Fibroblast of lung (primary cell): ENCODE results near the gene FEM1C. TPM values are rescaled to one million over a fixed set of nuclear protein-coding genes. Genes with fewer than 3 reads are reported as not detected.
A peak's percentile ranks its signal among the peaks of the same experiment; 100 is the strongest.

Experiments
- DNase-seq, 2 donors: peaks; one replicate each; pipeline versions ENCODE4 v3.0.0 to v3.0.0-alpha.2; 2010; ENCODE audit warnings: low read depth in 2 of 2
- H2AFZ ChIP-seq: 2 replicates; pipeline ENCODE4 v1.5.1; 2012; ENCODE audit warnings: low read length, control low read depth, inconsistent platforms
- H3K27ac ChIP-seq: 2 replicates; pipeline ENCODE4 v1.5.1; 2011; ENCODE audit warnings: low read length, control low read depth; ENCODE audit not compliant: insufficient read depth
- H3K27me3 ChIP-seq: 2 replicates; pipeline ENCODE4 v1.5.1; 2011; ENCODE audit warnings: mild to moderate bottlenecking, low read length; ENCODE audit not compliant: control insufficient read depth, insufficient read depth
- H3K36me3 ChIP-seq: 2 replicates; pipeline ENCODE4 v1.5.1; 2011; ENCODE audit warnings: low read length; ENCODE audit not compliant: control insufficient read depth, insufficient read depth
- H3K4me1 ChIP-seq: 2 replicates; pipeline ENCODE4 v1.5.1; 2011; ENCODE audit warnings: low read length; ENCODE audit not compliant: control insufficient read depth, insufficient read depth; ENCODE audit errors: extremely low read depth
- H3K4me2 ChIP-seq: 2 replicates; pipeline ENCODE4 v1.5.1; 2011; ENCODE audit warnings: low read length, control low read depth; ENCODE audit not compliant: insufficient read depth; ENCODE audit errors: extremely low read depth
- H3K4me3 ChIP-seq, 4 experiments: fragments of 200-600 bp in 1 of 4; sonication (generic) in 1 of 4; replicated peaks in 1 of 4; 2 replicates each; pipeline ENCODE4 v1.5.1; 2011 to 2016; ENCODE audit warnings: low read length in 4 of 4, low read depth in 3 of 4, mild to moderate bottlenecking in 3 of 4, control low read depth in 2 of 4, inconsistent platforms in 1 of 4, mixed read lengths in 1 of 4; ENCODE audit not compliant: insufficient read depth in 1 of 4; ENCODE audit errors: control extremely low read depth in 1 of 4
- H3K79me2 ChIP-seq: 2 replicates; pipeline ENCODE4 v1.5.1; 2012; ENCODE audit warnings: mild to moderate bottlenecking, low read length, inconsistent platforms; ENCODE audit not compliant: control insufficient read depth, insufficient read depth
- H3K9ac ChIP-seq: 2 replicates; pipeline ENCODE4 v1.5.1; 2011; ENCODE audit warnings: mild to moderate bottlenecking, low read length, control low read depth; ENCODE audit not compliant: insufficient read depth
- H3K9me3 ChIP-seq: 2 replicates; pipeline ENCODE4 v1.5.1; 2012; ENCODE audit warnings: low read depth, low read length; ENCODE audit not compliant: control insufficient read depth, insufficient read depth
- H4K20me1 ChIP-seq: 2 replicates; pipeline ENCODE4 v1.5.1; 2011; ENCODE audit warnings: low read length; ENCODE audit not compliant: control insufficient read depth, insufficient read depth; ENCODE audit errors: extremely low read depth
- EZH2 ChIP-seq: IDR thresholded peaks from 2 replicates; pipeline ENCODE4 v1.5.1; 2012; ENCODE audit warnings: low read length, control low read depth, mild to moderate bottlenecking; ENCODE audit errors: missing control alignments
- polyA plus RNA-seq, 2 donors: library from polyadenylated mRNA; depleted of rRNA in 1 of 2; stranded (reverse) in 1 of 2; unstranded in 1 of 2; fragments of >200 nt; gene quantifications; 2 replicates each; pipeline ENCODE4 v1.2.1, GENCODE V29; 2011 to 2012; ENCODE audit warnings: missing spikeins in 1 of 2
- total RNA-seq: library from RNA; depleted of rRNA; stranded (reverse); fragments of >200 nt; gene quantifications from 2 replicates; pipeline ENCODE4 v1.2.1, GENCODE V29; 2014
- TF ChIP-seq, protein P1 (sequence below), 2 donors: IDR thresholded peaks in 1 of 2; conservative IDR thresholded peaks in 1 of 2; 1 replicate in 1 of 2; 2 replicates in 1 of 2; pipeline ENCODE4 v1.5.1; 2011 to 2012; ENCODE audit warnings: low read length in 2 of 2, control low read depth in 1 of 2, inconsistent platforms in 1 of 2, low read depth in 1 of 2, mild to moderate bottlenecking in 1 of 2

Gene FEM1C
- total and polyA plus RNA-seq, 2 donors (not counting 1 experiment from before 2014, with no cell fraction given) = 26.4 to 53.2 TPM

DNA sequence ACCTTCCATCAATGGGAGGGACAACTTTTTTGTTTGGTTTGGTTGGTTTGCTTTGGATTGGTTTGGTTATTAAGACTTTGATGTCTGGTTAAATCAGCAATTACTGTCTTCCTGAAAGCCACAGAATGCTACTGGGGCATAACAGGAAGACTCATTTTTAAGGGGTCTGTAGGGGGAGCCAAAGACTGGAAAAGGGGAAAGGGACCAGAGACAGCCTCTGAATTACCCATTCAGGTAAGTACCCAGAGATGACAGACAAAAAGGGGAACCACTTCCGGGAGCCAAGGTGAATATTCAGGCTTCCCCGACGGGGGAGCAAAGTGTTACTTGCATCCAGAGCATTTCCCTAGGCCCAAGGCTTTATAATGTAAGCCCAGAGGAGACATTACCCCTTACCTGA, 4.6 kb upstream of the FEM1C start:
- Histone ChIP-seq H2AFZ (no peak overlapping the region), H4K20me1 (no peaks in the 10 kb centered on the region), H3K4me3 (no peak overlapping the region), H3K4me1 (no peaks in the 10 kb centered on the region), H3K9ac (no peak overlapping the region), H3K27ac (no peak overlapping the region), H3K4me2 (no peak overlapping the region), H3K79me2 (peaks cover 3% of the 10 kb centered on the region), H3K27me3 (no peaks in the 10 kb centered on the region), H3K36me3 (no peaks in the 10 kb centered on the region), H3K9me3 (no peaks in the 10 kb centered on the region)
- peak in 1 of 2 donors; percentile 44 for DNase-seq
- TF ChIP-seq EZH2 = no peak
- TF ChIP-seq, protein P1, sequence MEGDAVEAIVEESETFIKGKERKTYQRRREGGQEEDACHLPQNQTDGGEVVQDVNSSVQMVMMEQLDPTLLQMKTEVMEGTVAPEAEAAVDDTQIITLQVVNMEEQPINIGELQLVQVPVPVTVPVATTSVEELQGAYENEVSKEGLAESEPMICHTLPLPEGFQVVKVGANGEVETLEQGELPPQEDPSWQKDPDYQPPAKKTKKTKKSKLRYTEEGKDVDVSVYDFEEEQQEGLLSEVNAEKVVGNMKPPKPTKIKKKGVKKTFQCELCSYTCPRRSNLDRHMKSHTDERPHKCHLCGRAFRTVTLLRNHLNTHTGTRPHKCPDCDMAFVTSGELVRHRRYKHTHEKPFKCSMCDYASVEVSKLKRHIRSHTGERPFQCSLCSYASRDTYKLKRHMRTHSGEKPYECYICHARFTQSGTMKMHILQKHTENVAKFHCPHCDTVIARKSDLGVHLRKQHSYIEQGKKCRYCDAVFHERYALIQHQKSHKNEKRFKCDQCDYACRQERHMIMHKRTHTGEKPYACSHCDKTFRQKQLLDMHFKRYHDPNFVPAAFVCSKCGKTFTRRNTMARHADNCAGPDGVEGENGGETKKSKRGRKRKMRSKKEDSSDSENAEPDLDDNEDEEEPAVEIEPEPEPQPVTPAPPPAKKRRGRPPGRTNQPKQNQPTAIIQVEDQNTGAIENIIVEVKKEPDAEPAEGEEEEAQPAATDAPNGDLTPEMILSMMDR (conservative IDR thresholded peaks at IDR 0.05 in 1 of 2, IDR thresholded peaks at IDR 0.05 in 1 of 2; ENCODE audit: low read depth in 1 of 2, low read length in 2 of 2) = peak in 1 of 2 donors; percentile 44

DNA sequence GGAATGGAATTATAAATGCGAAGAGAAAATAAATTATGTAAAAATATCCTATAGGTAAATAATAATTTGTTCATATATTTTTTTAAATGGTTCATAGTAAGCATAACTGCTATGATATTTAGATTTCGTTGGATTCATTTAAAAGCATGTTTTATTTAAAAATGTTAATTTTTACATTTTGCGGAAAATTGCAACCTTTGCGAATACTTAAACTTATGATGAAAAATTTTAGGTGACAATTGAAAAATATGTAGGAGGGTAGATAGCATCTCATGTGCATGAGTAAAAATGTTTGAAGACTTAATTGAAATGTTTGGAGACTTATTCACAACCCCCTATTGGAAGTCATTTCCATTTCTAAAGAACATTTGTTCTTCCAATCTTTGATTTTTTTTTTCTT, 4.1 kb upstream of the FEM1C start:
- H3K27me3 ChIP-seq = no peaks in the 10 kb centered on the region
- H3K27ac ChIP-seq = no peak overlapping the region
- no peaks in the 10 kb centered on the region for H4K20me1 ChIP-seq
- no peaks in the 10 kb centered on the region for H3K4me1 ChIP-seq
- H3K4me2 ChIP-seq = no peak overlapping the region
- H3K79me2 ChIP-seq = peaks cover 7% of the 10 kb centered on the region
- TF ChIP-seq EZH2 = no peak
- TF ChIP-seq, protein P1 (conservative IDR thresholded peaks at IDR 0.05 in 1 of 2, IDR thresholded peaks at IDR 0.05 in 1 of 2; ENCODE audit: low read depth in 1 of 2, low read length in 2 of 2) = no peak
- no peak overlapping the region for H3K9ac ChIP-seq
- no peak overlapping the region for H3K4me3 ChIP-seq
- no peaks in the 10 kb centered on the region for H3K9me3 ChIP-seq
- H3K36me3 ChIP-seq = no peaks in the 10 kb centered on the region
- no peak for DNase-seq
- no peak overlapping the region for H2AFZ ChIP-seq

DNA sequence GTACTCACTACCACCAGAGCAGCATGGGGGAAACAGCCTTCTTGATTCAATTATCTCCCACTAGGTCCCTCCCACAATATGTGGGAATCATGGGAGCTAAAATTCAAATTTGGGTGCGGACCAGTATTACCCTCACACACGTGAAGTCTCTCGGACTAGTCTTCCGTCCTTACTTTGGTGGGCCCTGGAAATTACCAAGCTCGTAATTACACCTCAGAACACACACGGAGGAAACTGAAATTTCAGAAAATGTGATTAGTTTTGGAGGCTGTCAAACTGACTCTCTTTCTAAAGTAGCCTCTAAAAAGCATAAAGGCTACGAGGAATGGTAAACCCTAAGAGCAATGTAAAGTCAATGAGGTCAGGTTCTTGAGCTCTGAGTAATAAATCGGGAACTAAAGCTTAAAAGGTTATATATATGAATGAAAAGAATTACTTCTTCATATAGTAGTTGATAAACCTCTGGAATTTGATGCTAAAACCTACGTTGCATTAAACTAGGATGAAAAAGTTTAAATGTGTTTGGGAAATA, 842 bp upstream of the FEM1C start:
- Histone ChIP-seq H4K20me1 (peaks cover 2% of the 10 kb centered on the region), H3K79me2 (peaks cover 40% of the 10 kb centered on the region), H3K4me2 (no peak overlapping the region), H3K36me3 (peaks cover 6% of the 10 kb centered on the region), H3K9me3 (no peaks in the 10 kb centered on the region), H3K4me3 (no peak overlapping the region), H3K27me3 (no peaks in the 10 kb centered on the region), H3K4me1 (no peaks in the 10 kb centered on the region), H3K27ac (no peak overlapping the region), H3K9ac (no peak overlapping the region), H2AFZ (no peak overlapping the region)
- TF ChIP-seq EZH2 = no peak
- TF ChIP-seq, protein P1 (conservative IDR thresholded peaks at IDR 0.05 in 1 of 2, IDR thresholded peaks at IDR 0.05 in 1 of 2; ENCODE audit: low read depth in 1 of 2, low read length in 2 of 2) = no peak
- no peak for DNase-seq
